SHP77 treated with DMSO at 0.1 percent for 48 hours (cell line): ENCODE data around the gene CAMK1D.
"Not testable (repeated sequence)": the region's sequence is repeated elsewhere in the genome, so short reads cannot be mapped to it uniquely, and the experiment has no call there.

Experiments
- DNase-seq: peaks from one replicate; lab custom pipeline; 2025; lab: John Stamatoyannopoulos, UW

The CAMK1D gene

DNA sequence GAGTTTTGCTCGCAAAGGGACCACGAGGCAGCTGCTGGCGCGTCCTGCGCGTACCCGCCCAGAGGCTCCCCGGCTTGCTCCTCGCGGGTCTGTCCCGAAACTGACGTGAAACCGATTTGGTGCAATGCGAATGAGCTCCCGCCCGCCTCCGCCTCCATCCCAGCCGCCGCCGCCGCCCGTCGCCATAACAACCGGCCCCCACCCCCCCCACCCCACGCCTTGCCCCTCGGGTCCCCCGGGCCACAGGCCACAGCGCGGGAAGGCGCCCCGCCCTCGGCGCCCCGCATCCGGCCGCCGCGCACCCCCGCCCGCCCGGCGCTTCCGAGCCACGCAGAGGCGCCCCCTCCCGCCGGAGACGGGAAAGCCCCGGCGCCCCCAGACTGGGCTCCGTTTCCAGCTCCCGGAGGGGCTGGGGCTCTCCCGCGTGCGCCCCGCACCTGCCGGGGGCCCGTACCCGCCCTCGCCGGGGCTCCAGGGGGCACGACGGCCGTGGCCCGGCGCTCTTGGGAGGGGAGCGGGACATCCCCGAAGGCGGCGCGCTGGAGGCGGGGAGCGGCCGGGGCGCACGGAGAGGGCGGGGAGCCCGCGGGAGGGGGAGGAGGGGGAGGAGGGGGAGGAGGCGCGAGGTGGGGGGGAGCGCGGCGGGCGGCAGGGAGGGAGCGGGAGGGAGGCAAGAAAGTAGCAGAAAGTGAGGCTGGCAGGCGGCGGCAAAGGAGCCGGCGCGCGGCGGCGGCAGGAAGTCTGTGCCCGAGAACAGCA lies at the start of gene CAMK1D:
Gene CAMK1D (plus strand): TSS at position 678 of the 759 bp plus-strand sequence.
- DNase-seq: no peak

DNA sequence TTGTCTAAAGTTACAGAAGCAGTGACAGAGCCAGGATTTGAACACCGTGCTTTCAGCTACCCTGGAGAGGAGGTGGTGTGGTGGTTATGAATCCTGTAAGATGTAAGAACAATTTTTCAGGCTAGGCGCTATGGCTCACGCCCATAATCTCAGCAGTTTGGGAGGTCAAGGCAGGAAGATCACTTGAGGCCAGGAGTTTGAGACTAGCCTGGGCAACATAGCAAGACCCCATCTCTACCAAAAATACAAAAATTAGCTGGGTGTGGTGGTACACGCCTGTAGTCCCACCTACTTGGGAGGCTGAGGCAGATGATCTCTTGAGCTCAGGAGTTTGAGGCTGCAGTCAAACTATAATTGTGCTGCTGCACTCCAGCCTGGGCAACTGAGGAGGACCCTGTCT lies 48.3 kb upstream of the CAMK1D start:
- DNase-seq: not testable (repeated sequence)

DNA sequence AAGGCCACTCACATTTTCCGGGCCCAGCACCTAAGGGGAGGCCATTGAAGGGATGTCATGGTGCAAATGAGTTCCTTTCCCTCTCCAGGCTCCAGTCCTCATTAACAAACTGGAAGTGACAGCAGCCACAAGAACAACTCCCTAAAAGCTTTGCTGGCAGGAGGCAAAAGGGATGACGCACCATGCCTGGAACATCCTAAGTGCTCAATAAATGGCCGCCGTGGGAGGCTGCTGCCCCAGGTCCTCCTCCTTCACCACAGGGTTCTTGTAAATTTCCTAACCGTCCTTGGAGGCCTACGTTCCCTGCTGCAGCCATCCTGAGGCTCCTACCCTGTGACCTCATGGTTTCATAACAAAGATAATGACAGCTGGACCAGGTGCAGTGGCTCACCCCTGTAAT lies 41.3 kb upstream of the CAMK1D start:
- no peak for DNase-seq

DNA sequence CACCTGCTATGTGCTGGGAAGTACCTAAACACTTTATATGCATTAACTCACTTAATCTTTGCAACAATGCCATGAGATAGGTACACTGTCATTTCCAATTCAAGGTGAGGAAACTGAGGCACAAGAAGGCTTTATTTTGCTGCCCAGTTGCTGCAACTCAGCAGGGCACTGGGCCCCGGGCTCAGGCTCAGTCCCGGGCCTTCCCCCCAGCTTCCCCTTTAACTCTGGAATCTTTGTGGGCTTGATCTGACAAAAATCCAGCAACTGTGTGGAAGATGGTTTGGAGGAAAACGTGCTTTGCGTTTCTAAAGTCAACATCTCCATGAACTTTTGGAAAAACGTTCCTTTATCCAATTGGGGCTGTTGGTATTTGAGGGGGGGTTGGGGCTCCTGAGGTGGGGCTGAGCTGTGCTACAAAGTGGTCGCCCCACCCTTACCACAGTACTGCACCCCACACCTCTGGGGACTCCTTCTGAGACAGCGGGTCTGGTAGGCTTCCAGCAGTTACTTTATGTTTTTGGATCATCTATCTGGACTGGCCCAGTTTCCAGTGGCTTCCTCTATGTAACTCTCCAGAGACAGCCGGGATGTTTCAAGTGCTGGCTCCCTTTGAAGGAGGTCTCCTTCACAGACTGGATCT lies 40.5 kb upstream of the CAMK1D start:
- DNase-seq: no peak

DNA sequence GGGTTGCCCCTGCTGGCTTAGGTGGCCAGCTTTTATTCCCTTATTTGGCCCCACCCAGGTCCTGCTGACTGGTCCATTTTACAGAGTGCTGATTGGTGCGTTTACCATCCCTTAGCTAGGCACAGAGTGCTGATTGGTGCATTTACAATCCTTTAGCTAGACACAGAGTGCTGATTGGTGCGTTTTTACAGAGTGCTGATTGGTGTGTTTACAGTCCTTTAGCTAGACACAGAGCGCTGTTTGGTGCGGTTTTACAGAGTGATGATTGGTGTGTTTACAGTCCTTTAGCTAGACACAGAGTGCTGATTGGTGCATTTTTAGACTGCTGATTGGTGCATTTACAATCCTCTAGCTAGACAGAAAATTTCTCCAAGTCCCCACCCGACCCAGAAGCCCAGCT lies 39.6 kb upstream of the CAMK1D start:
- not testable (repeated sequence) for DNase-seq

DNA sequence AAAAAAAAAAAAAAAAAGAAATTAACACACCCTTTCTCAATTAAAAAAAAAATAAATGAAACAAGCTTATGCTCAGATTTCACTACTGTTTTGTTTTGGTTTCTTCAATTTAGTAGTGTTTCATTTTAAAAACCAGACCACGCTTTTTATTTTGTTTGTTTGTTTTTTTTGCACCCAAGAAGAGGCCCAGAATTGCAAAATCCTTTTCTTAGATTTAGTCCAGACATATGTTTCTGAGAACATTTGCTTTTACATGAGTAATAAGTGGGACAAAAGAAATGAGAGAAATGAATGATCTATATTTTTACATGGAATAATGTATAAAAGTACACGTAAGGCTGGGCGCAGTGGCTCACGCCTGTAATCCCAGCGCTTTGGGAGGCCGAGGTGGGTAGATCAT lies 34.5 kb upstream of the CAMK1D start:
- DNase-seq: no peak

DNA sequence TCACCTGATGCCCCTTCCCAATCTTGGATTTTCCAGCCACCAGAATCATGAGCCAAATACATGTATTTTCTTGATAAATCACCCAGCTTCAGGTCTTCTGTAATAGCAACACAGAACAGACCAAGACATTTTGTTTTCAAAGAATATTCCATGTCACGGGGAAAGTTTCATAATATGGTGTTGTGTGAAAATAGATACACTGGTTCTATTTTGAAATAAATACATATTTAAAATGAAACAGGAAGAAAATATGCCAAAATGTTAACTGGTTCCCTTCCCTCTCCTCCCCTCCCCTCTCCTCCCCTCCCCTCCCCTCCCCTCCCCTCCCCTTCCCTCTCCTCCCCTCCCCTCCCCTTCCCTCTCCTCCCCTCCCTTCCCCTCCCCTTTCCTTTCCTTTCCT lies 30.3 kb upstream of the CAMK1D start:
- DNase-seq: no peak

DNA sequence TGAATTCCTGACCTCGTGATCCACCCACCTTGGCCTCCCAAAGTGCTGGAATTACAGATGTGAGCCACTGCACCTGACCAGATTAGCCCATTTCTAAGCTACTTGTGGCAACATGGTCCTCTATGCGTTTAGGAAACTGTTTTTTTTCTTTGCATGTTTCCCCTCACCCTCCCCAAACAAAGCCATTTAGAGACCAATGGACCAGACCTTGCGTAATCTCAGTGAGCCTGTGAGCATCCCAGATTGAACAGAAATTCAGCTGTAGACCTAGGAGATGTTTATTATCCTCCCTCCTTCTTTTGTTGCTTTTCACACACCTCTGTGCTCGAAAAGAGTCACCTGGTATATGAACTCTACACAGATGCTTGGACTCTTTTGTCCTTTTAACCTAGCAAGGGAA lies 28.5 kb upstream of the CAMK1D start:
- no peak for DNase-seq

DNA sequence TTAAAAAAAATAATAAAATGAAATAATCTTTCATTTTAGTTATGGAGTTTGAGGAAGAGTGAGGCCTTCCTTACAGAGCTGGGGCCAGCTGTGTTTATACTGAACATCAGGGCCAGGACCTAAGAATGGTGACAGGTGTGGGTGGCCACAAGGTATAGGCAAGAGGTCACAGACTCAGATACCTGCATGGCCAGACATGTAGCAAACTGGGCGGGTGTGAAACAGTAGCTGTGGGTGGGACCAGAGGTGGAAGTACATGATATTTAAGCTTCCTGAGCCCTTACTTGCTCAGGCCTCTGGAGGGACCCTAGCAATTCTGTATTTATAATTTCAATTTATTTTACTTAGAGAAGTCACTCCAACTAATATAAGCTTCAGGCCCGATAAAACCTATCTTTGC lies 27.7 kb upstream of the CAMK1D start:
- no peak for DNase-seq

DNA sequence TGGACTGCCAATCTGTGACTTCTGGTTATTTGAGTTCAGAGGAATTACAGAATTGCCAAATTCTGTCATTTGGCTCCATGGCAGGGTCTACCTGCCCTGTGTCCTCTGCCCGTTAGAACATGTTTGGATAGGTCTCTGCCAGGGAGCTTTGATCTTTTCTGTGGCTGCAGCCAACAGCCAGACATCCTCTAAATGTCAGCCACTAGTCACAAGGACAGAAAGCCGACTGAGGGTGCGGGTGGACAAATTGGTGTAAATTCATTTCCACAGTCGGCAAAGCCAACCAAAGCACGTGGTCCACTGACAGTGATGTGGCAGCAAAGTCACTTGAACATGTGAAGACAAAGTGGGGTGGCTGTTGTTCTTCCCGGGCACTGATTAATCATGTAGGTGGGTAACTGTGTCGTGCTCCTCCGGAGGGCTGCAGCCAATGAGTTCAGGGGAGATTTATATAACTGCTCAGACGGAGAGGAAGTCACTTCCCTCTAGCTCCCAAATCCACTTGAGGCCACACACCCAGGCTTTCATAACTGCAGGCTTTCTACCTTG lies 26.7 kb upstream of the CAMK1D start:
- DNase-seq: no peak

DNA sequence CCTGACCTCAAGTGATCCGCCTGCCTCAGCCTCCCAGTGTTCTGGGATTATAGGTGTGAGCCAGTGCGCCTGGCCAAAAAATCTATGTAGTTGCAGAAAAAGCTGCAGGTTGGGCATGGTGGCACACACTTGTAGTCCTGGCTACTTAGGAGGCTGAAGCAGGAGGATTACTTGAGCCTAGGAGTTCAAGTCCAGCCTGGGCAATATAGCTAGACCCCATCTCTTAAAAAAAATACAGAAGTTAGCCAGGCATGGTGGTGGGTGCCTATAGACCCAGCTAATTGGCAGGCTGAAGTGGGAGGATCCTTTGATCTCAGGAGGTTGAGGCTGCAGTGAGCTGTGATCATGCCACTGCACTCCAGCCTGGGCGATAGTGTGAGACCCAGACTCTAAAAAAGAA lies 24.8 kb upstream of the CAMK1D start:
- DNase-seq: no peak

DNA sequence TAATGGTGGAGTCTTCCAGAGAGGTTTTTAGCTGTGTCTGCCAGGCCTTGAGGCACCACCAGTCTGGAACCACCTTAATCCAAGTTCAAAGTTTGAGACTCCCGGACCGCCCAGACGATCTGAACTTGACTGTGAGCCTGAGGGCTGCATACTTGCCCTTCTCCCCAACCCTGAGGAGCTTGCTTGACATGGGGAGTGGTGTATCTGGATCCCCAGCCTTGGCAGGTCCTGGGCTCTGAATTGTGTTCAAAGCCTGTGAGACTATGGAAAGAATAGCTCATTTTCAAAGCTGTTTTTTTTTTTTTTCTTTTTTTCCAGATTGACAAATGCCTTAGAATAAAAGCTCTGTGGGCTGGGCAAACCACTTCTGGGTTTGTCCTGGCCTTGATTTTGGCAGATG lies 22.3 kb upstream of the CAMK1D start:
- DNase-seq: no peak

DNA sequence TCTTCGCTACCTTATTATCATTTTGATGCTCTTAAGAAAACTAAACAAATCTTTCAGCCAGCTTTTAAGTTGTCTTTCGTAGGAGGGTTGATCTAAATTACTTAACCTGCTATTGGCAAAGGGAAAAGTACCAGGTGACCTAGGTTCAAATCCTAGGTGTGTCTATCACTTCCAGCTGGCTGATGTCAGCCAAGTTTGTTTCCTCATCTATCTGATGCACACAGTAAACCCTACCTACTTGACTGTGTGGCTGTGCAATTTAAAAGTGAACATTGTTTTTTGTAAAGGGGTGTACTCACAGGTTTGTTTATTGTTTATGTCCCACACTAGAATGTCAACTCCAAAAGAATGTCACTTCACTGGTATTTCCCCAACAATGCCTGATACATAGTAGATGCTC lies 21.9 kb upstream of the CAMK1D start:
- no peak for DNase-seq

DNA sequence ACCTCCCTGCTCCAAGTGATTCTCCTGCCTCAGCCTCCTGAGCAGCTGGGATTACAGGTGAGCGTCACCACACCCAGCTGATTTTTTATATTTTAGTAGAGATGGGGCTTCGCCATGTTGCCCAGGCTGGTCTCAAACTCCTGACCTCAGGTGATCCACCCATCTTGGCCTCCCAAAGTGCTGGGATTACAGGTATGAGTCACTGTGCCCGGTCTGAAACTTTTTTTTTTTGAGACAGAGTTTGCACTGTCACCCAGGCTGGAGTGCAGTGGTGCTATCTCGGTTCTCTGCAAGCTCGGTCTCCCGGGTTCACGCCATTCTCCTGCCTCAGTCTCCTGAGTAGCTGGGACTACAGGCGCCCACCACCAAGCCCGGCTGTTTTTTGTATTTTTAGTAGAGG lies 21.0 kb upstream of the CAMK1D start:
- DNase-seq: not testable (repeated sequence)

DNA sequence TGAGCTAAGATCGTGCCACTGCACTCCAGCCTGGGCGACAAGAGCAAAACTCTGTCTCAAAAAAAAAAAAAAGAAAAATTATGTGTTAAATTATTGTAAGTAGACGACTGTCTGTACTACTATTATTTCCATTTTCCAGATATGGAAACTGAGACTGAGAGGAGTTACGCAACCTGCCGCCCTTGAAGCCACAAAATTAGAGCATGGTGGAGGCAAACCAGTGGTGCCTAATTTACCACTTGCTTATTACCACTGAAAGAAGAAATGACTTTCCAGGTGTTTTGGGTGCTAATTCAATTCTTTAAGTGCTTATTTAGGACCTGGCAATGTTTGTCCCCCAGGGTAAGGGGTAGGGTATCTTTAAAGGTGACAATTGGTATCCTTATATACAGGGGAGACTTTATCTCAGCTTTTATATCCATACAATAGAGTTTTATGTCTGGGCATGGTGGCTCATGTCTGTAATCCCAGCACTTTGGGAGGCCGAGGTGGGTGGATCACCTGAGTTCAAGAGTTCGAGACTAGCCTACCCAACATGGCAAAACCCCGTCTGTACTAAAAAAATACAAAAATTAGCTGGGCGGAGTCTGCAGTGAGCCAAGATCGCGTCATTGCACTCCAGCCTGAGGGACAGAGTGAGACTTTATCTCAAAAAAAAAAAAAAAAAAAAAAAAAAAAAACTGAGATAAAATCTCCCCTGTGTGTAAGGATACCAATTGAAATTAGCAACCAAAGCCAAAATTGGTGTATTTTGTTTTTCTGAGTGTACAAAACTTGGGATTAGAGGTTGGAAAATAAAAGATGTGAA lies 16.6 kb upstream of the CAMK1D start:
- no peak for DNase-seq

DNA sequence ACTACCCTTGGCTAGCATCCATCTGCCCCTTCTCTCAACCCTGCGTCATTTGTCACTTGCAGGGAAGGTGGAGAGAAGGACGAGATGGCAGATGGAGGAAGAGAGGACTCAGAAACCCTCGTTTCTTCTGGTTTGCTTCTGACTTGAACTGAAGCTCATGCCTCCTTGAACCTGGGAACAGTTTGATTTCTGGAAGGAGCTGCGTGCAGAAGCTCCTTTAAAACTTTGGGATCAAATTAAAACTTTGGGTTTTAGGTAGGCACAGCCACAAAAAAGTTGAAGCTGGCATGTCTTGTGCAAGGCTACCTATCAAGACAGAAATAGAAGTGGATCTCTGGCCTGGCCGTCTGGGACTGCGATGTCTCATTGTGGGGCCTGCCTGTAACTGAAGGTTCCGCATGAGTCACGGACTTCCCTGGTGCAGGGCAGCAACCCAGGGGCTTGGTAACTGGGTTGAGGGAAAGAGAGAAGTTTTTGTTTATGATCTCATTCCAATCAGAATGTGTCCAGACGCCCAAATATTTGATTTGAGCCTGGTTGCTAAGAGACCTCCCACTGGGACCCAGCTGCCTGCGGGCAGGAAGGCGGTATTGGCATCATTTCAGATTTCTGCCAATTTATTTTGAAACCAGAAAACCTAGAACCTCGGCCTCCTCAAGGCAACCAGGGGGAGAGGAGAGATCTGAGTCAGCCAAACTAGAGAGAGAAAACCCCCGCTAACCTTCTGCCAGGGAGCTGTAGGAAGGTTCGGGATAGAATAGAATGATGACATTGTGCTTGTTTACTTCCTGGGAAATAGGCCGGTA lies 15.8 kb upstream of the CAMK1D start:
- peak; percentile 69 for DNase-seq

DNA sequence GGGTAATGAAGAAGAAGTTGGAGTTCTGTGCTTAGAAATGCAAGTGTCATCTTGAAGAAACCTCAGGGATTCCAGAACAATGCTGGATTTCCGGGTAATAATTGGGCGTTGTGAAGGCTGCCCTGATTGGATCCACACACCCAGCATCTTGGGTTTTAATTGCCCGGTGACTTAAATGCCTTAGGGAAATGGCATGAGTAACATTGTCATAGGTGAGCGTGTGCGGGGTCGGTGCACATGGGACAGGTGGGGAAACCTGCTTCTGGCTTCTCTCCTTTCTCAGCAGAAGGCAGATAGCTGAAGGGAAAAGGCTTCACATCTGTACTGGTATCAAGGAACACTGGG lies 15.2 kb upstream of the CAMK1D start:
- DNase-seq: no peak

DNA sequence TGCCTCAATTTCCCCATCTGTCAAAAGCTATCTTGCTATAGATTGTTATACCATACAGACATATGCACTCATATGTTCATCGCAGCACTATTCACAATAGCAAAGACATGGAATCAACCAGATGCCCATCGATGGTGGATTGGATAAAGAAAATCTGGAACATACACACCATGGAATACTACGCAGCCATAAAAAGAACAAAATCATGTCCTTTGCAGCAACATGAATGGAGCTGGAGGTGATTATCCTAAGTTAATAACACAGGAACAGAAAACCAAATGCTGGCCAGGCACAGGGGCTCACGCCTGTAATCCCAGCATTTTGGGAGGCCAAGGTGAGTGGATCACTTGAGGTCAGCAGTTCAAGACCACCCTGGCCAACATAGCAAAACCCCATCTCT lies 14.2 kb upstream of the CAMK1D start:
- not testable (repeated sequence) for DNase-seq

DNA sequence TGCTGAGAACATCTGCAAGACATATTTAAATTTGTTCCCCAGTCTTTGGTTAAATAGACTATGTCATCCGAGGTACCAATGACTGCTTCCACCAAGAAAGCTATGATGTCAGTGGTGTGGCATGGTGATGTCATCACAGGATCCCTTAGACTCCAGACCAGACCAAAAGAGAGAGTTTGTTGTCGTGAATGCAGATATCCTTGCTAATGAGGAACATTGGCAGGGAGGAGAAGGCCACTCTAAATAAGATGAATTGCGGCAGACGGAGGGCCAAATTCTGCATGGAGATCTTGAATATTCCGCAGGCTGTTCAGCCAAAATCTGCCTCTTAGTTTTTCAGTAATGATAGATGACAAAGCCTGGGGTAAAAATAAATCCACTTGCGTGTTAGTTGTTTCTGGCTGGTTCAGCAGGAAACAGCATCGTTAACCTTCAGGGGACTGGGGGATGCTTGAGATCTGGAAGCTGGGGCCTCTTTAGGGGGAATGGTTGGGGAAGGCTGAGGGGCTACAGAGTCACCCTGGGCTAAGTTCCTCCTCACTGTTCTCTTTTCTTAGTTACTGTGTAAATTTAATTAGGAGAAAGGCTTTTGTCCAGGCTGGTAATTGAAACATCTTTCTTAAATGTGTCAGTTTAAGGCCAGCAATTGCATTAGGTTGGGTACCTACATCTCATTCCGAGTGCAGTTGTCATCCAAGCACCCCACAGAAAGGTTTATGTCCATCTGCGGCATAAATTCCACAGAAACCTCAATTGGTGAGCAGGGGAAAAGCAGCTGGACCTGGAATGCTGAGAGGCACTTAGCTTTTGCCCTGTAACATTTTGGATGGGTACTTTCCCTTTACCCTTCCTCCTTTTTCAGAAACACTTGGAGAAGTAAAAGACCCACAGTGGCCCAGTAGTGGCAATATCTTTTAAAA lies 11.6 kb upstream of the CAMK1D start:
- no peak for DNase-seq

DNA sequence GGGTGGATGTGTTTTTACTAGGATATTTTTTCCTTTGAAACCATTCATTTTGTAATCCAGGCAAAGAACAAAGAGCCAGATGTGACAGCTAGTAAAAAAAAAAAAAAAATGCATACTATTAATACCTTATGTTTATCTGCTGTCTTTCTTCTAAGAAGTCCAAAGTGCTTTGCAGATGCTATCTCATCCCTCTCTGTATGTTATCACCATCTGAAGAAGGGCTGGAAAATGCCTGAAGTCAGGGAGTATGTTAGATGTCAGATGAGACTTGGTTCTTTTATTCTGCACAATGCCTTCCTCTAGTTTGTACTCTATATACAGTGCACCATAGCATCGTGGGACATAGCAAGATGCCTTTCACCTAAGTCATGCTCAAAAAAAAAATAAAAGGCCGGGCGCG lies 10.4 kb upstream of the CAMK1D start:
- DNase-seq: no peak

DNA sequence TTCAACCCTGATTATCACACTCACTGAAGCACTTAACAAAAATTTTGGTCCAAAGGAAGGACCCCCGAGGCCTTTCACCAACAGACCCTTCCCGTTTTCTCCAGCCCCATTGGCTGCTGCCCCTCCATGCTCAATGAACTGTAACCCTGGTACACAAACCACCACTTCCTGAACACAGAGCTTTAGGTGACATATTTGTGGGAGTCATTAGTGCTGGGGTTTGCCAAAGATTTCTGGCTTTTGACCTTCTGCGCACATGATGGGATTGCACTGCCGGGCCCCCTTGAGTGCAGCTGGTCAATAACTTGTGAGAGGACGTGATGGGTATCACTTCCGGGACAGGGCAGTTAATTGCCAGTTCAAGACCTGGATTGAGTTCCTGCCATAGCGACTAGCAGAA lies 9.0 kb upstream of the CAMK1D start:
- DNase-seq: no peak
